Measurements from ENCODE around the gene LRRC17.

- TF ChIP-seq, protein P1, sequence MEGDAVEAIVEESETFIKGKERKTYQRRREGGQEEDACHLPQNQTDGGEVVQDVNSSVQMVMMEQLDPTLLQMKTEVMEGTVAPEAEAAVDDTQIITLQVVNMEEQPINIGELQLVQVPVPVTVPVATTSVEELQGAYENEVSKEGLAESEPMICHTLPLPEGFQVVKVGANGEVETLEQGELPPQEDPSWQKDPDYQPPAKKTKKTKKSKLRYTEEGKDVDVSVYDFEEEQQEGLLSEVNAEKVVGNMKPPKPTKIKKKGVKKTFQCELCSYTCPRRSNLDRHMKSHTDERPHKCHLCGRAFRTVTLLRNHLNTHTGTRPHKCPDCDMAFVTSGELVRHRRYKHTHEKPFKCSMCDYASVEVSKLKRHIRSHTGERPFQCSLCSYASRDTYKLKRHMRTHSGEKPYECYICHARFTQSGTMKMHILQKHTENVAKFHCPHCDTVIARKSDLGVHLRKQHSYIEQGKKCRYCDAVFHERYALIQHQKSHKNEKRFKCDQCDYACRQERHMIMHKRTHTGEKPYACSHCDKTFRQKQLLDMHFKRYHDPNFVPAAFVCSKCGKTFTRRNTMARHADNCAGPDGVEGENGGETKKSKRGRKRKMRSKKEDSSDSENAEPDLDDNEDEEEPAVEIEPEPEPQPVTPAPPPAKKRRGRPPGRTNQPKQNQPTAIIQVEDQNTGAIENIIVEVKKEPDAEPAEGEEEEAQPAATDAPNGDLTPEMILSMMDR (conservative IDR thresholded peaks at IDR 0.05; ENCODE audit: low read length), result no peak
- no peak for TF ChIP-seq EZH2phosphoT487 (IDR thresholded peaks at IDR 0.05; ENCODE audit: borderline replicate concordance, low read depth, low read length)
These were observed 21.0 kb upstream of the LRRC17 start for GRCh38 chr7:102891693-102892261.

All from OCI-LY7 (cell line).